Stimulated activated memory B cell treated with anti-CD40 and anti-IgM and Interleukin-4, amounts not matched to agents 10 μg/mL and 1 μg/mL and 100 μg/mL, for 72 hours (primary cell): ENCODE data around the gene MOV10.
A peak's percentile ranks its signal among the peaks of the same experiment; 100 is the strongest.

Experiments used
- ATAC-seq: fragments of 150-1000 bp; cut with Tn5 transposase; 2 replicates; pipeline ENCODE4 v1.10.0; 2021
- H3K27ac Mint-ChIP-seq: one replicate; pipeline ENCODE4 v1.8.0; 2022; ENCODE audit warnings: mild to moderate bottlenecking, mixed read lengths
- H3K27me3 Mint-ChIP-seq: one replicate; pipeline ENCODE4 v1.8.0; 2022; ENCODE audit warnings: mixed read lengths
- H3K36me3 Mint-ChIP-seq: one replicate; pipeline ENCODE4 v1.8.0; 2022; ENCODE audit warnings: mixed read lengths
- H3K4me1 Mint-ChIP-seq: one replicate; pipeline ENCODE4 v1.8.0; 2022; ENCODE audit warnings: mixed read lengths
- H3K4me3 Mint-ChIP-seq: one replicate; pipeline ENCODE4 v1.8.0; 2022; ENCODE audit warnings: mild to moderate bottlenecking, moderate library complexity, mixed read lengths
- H3K9me3 Mint-ChIP-seq: one replicate; pipeline ENCODE4 v1.8.0; 2022; ENCODE audit warnings: mixed read lengths

The MOV10 gene

GRCh38 chr1:112665857-112666256 is 8.6 kb upstream of the MOV10 start:
- peaks cover 75% of the 10 kb centered on the region for H3K36me3 Mint-ChIP-seq
- H3K27me3 Mint-ChIP-seq: no peaks in the 10 kb centered on the region
- H3K4me1 Mint-ChIP-seq: no peaks in the 10 kb centered on the region
- H3K9me3 Mint-ChIP-seq: no peaks in the 10 kb centered on the region
- no peak for ATAC-seq
- H3K27ac Mint-ChIP-seq: no peak overlapping the region
- H3K4me3 Mint-ChIP-seq: no peak overlapping the region

- H3K36me3 Mint-ChIP-seq: peaks cover 66% of the 10 kb centered on the region
- no peaks in the 10 kb centered on the region for H3K9me3 Mint-ChIP-seq
- peaks cover 6% of the 10 kb centered on the region for H3K4me1 Mint-ChIP-seq
- no peak overlapping the region for H3K4me3 Mint-ChIP-seq
- no peak overlapping the region for H3K27ac Mint-ChIP-seq
- H3K27me3 Mint-ChIP-seq: no peaks in the 10 kb centered on the region
- ATAC-seq: no peak
Measured at GRCh38 chr1:112666946-112667345, 7.5 kb upstream of the MOV10 start.

- Mint-ChIP-seq H3K4me3 (no peak overlapping the region), H3K36me3 (peaks cover 38% of the 10 kb centered on the region), H3K4me1 (peaks cover 40% of the 10 kb centered on the region), H3K27me3 (no peaks in the 10 kb centered on the region), H3K9me3 (no peaks in the 10 kb centered on the region), H3K27ac (no peak overlapping the region)
- ATAC-seq: no peak
Measured at GRCh38 chr1:112672009-112672408, 2.5 kb upstream of the MOV10 start.

GRCh38 chr1:112672842-112673241 is 1.6 kb upstream of the MOV10 start:
- peaks cover 40% of the 10 kb centered on the region for H3K4me1 Mint-ChIP-seq
- H3K4me3 Mint-ChIP-seq: no peak overlapping the region
- H3K27me3 Mint-ChIP-seq: no peaks in the 10 kb centered on the region
- H3K36me3 Mint-ChIP-seq: peaks cover 30% of the 10 kb centered on the region
- H3K27ac Mint-ChIP-seq: no peak overlapping the region
- no peaks in the 10 kb centered on the region for H3K9me3 Mint-ChIP-seq
- no peak for ATAC-seq

GRCh38 chr1:112673592-112674439 is 643 bp upstream of the MOV10 start:
- Mint-ChIP-seq H3K9me3 (no peaks in the 10 kb centered on the region), H3K4me3 (peak overlapping the region; percentile 99), H3K36me3 (peaks cover 21% of the 10 kb centered on the region), H3K4me1 (peaks cover 40% of the 10 kb centered on the region), H3K27me3 (no peaks in the 10 kb centered on the region), H3K27ac (peak overlapping the region; percentile 98)
- no peak for ATAC-seq

- H3K4me1 Mint-ChIP-seq: peaks cover 40% of the 10 kb centered on the region
- H3K27me3 Mint-ChIP-seq: no peaks in the 10 kb centered on the region
- H3K9me3 Mint-ChIP-seq: no peaks in the 10 kb centered on the region
- H3K27ac Mint-ChIP-seq: peak overlapping the region; percentile 98
- ATAC-seq: peak; percentile 64
- peaks cover 7% of the 10 kb centered on the region for H3K36me3 Mint-ChIP-seq
- H3K4me3 Mint-ChIP-seq: peak overlapping the region; percentile 99
Measured at GRCh38 chr1:112674986-112675727, 698 bp downstream of the MOV10 start.

GRCh38 chr1:112675728-112676381 is 1.4 kb downstream of the MOV10 start:
- peaks cover under 1% of the 10 kb centered on the region for H3K36me3 Mint-ChIP-seq
- H3K9me3 Mint-ChIP-seq: no peaks in the 10 kb centered on the region
- H3K27ac Mint-ChIP-seq: peak overlapping the region; percentile 98
- peaks cover 40% of the 10 kb centered on the region for H3K4me1 Mint-ChIP-seq
- no peak for ATAC-seq
- H3K27me3 Mint-ChIP-seq: no peaks in the 10 kb centered on the region
- peak overlapping the region; percentile 74 for H3K4me3 Mint-ChIP-seq

GRCh38 chr1:112676543-112676942 is 2.1 kb downstream of the MOV10 start:
- ATAC-seq: peak; percentile 47
- H3K4me1 Mint-ChIP-seq: peaks cover 37% of the 10 kb centered on the region
- no peak overlapping the region for H3K27ac Mint-ChIP-seq
- no peak overlapping the region for H3K4me3 Mint-ChIP-seq
- no peaks in the 10 kb centered on the region for H3K27me3 Mint-ChIP-seq
- no peaks in the 10 kb centered on the region for H3K36me3 Mint-ChIP-seq
- H3K9me3 Mint-ChIP-seq: no peaks in the 10 kb centered on the region

- no peak overlapping the region for H3K4me3 Mint-ChIP-seq
- no peaks in the 10 kb centered on the region for H3K36me3 Mint-ChIP-seq
- no peak overlapping the region for H3K27ac Mint-ChIP-seq
- no peak for ATAC-seq
- H3K27me3 Mint-ChIP-seq: no peaks in the 10 kb centered on the region
- no peaks in the 10 kb centered on the region for H3K9me3 Mint-ChIP-seq
- peaks cover 35% of the 10 kb centered on the region for H3K4me1 Mint-ChIP-seq
Measured at GRCh38 chr1:112677501-112677900, 3.0 kb downstream of the MOV10 start.

- Mint-ChIP-seq H3K36me3 (no peaks in the 10 kb centered on the region), H3K27ac (no peak overlapping the region), H3K9me3 (no peaks in the 10 kb centered on the region), H3K4me3 (no peak overlapping the region), H3K27me3 (no peaks in the 10 kb centered on the region), H3K4me1 (peaks cover 26% of the 10 kb centered on the region)
- no peak for ATAC-seq
Measured at GRCh38 chr1:112678605-112679004, 4.1 kb downstream of the MOV10 start.

GRCh38 chr1:112685913-112686312 is 11.5 kb downstream of the MOV10 start:
- H3K27me3 Mint-ChIP-seq: no peaks in the 10 kb centered on the region
- no peaks in the 10 kb centered on the region for H3K9me3 Mint-ChIP-seq

GRCh38 chr1:112686417-112686816 is 12.0 kb downstream of the MOV10 start:
- no peak for ATAC-seq
- Mint-ChIP-seq H3K4me3 (no peak overlapping the region), H3K9me3 (no peaks in the 10 kb centered on the region), H3K4me1 (peaks cover 9% of the 10 kb centered on the region), H3K36me3 (peaks cover under 1% of the 10 kb centered on the region), H3K27me3 (no peaks in the 10 kb centered on the region), H3K27ac (no peak overlapping the region)

More at GRCh38 chr1:112685913-112686312, 11.5 kb downstream of the MOV10 start:
- Mint-ChIP-seq H3K4me1 (peaks cover 9% of the 10 kb centered on the region), H3K36me3 (no peaks in the 10 kb centered on the region), H3K27ac (no peak overlapping the region), H3K4me3 (no peak overlapping the region)
- ATAC-seq: no peak

- Mint-ChIP-seq H3K27me3 (no peaks in the 10 kb centered on the region), H3K27ac (no peak overlapping the region), H3K4me1 (peaks cover 9% of the 10 kb centered on the region), H3K4me3 (no peak overlapping the region), H3K9me3 (no peaks in the 10 kb centered on the region), H3K36me3 (peaks cover 4% of the 10 kb centered on the region)
- ATAC-seq: no peak
Measured at GRCh38 chr1:112686835-112687234, 12.4 kb downstream of the MOV10 start.

GRCh38 chr1:112687361-112687760 is 12.9 kb downstream of the MOV10 start:
- Mint-ChIP-seq H3K27ac (no peak overlapping the region), H3K36me3 (peaks cover 9% of the 10 kb centered on the region), H3K27me3 (no peaks in the 10 kb centered on the region), H3K4me3 (no peak overlapping the region), H3K4me1 (peaks cover 9% of the 10 kb centered on the region), H3K9me3 (no peaks in the 10 kb centered on the region)
- no peak for ATAC-seq

GRCh38 chr1:112687785-112688496 is 13.5 kb downstream of the MOV10 start:
- Mint-ChIP-seq H3K27ac (no peak overlapping the region), H3K4me1 (peaks cover 9% of the 10 kb centered on the region), H3K27me3 (no peaks in the 10 kb centered on the region), H3K4me3 (no peak overlapping the region), H3K9me3 (no peaks in the 10 kb centered on the region), H3K36me3 (peaks cover 9% of the 10 kb centered on the region)
- ATAC-seq: no peak
